ENCODE results near the gene TUBB4B. TPM values are rescaled to one million over a fixed set of nuclear protein-coding genes. Genes with fewer than 3 reads are reported as not detected.

TUBB4B gene
- 179 and 1,107 TPM in 2 replicates for total RNA-seq

DNA sequence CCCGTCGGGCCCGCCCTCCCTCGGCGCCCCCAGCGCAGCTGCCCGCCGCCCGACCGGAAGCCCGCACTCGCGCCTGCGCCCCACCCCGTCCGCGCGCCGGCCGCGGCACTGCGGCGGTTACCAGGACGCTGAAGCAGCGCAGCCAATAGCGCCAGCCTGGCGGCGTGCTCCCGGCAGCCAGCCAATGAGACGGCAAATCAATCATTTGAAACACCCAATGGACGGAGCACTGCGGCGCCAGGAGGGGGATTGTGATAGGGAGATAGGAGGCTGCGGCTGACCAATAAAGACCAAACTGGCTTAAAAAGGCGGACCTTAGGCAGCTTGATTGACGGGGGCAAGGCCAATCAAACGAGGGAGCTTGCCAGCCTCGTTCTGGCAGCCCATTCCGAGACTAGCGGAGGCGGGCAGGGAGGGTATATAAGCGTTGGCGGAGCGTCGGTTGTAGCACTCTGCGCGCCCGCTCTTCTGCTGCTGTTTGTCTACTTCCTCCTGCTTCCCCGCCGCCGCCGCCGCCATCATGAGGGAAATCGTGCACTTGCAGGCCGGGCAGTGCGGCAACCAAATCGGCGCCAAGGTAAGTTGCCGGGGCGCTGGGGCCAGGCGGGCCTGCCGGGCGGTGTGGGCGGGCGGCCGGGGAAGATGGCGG is at the start of gene TUBB4B:
Gene TUBB4B (plus strand): TSS at position 447 of the 649 bp plus-strand sequence. CDS start 74 bp downstream, at position 521.

GRCh38 chr9:137200311-137201204 is 40.5 kb upstream of the TUBB4B start, which contains the start of gene TPRN:
Gene TPRN (minus strand): TSS chr9:137200741. CDS start chr9:137200711, 30 bp downstream.

GRCh38 chr9:137205126-137206069 is 35.7 kb upstream of the TUBB4B start, which contains the start of the genes NDOR1 and TMEM203:
Gene NDOR1 (plus strand): TSS chr9:137205700. CDS start chr9:137205778, 78 bp downstream.
Gene TMEM203 (minus strand): TSS chr9:137205648. CDS start chr9:137205414, 234 bp downstream.

GRCh38 chr9:137222190-137223077 is 18.7 kb upstream of the TUBB4B start, which contains the start of gene RNF208:
Gene RNF208 (minus strand): TSS chr9:137222240. CDS start chr9:137221212, 1,028 bp downstream.

GRCh38 chr9:137224830-137225694 is 16.0 kb upstream of the TUBB4B start, which contains the start of gene CYSRT1:
Gene CYSRT1 (plus strand): TSS chr9:137225174. CDS start chr9:137225622, 448 bp downstream.

GRCh38 chr9:137227054-137227852 is 13.8 kb upstream of the TUBB4B start, which contains the start of gene RNF224:
Gene RNF224 (plus strand): TSS chr9:137227502. CDS start chr9:137228336, 834 bp downstream.

DNA sequence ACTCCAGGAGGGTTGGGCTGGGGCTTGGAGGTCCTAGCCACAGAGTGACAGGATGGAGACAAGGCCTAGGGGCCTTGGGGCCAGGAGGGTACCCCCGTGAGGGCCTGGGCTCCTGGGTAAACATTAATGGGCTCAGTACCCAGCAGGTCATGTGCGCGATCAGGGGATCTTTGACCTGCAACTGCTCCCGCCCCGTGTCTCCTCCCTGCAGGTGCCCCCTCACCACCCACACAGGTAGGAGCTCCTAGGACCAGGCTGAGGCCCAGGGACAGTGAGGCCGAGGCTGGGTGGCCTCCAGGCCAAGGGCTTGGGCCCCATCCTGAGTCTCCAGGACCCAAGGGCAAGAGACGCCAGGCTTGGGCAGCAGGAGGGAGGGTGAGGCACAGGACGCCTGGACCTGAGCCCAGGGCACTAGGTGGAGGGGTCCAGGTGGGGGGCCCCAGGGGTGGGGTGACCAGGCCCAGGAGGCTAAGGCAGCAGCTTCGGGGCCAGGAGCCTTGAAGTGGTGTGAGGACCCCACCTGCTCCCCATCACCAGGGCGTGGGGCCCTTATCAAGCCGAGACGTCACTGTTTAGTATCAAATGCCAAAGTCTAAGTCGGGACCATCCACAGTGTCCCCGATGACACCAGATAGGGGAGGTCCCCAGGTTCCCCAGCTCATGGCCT is 10.2 kb upstream of the TUBB4B start, which contains the start of gene SLC34A3:
Gene SLC34A3 (plus strand): TSS at position 197 of the 667 bp plus-strand sequence. CDS start 802 bp downstream, outside the sequence.

GRCh38 chr9:137251194-137251461 is 10.0 kb downstream of the TUBB4B start, which contains the start of gene STPG3:
Gene STPG3 (plus strand): TSS chr9:137251286. CDS start chr9:137251287, 1 bp downstream.

DNA sequence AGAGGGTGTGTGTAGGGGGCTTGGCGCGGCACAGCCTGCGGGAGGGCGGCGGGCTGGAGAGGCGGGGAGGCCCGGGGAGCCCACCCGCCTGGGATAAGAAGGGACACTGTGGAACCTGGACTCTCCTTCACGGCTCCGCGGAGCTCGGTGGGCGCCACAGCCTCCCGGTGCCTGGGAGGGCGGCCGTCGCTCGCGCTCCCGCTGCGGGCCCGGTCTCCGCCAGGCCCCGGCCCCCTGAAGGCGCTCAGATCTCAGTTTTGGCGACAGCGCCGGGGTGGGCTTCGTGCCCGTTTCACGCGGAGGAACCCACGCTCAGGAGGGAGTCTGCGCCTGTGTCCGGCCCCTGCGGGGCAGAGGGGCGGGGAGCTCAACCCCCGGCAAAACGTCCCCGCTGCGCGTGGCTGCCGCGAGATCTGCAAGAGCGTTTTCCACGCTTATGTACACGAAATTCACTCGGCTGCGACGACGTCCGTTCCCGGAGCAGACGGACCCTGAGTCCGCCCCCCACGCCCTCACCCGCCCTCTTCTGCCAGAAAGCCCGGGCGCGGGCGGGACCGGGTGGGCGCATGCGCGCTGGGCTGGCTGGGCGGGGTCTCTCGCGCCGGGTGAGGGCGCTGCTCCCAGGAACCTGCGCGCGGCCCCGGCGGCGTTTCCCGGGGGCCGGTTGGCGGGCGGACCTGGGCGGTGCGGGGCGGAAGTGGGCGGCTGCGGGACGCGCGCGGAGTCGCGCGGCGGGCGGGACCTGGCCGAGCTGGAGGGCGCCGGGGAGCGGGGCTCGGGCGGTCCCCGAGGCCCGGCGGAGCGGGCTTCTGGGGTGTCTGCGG is 13.7 kb downstream of the TUBB4B start, which contains the start of gene NELFB:
Gene NELFB (plus strand): TSS at position 704 of the 824 bp plus-strand sequence.

DNA sequence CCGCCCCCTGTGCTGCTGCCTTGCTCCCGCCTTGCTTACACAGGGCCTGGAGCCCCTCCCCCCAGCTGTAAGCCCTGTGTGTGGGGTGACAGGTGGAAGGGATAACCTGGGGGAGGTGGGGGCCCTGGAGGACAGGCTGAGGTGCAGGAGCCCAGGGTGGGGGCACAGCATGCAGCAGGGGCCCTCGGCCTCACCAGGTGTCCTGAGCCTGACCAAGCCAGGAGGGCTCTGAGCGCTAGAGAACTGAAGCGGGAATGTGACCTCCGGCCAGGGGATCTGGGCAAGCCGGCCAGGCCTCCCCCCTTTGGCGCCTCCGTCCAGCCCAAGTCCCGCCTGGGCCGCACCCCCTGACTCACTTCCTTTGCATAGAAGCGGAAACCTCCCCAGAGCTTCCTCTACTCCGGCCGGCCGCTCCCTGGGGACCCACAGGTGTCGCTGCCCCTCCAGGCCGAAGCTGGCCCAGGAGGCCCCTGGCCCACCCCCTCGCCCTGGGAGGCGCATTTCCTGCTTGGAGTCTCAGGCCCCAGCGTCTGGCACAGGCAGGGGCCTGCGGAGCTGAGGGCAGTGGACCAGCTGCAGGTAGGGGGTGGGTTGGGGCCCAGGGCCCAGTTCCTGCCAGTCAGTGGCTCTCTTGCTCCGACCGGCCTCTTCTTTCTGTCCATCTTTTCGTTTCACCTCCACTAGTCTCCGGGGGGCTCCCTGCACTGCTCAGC is 36.4 kb downstream of the TUBB4B start, which contains the start of gene TOR4A:
Gene TOR4A (plus strand): TSS at position 398 of the 713 bp plus-strand sequence. CDS start 964 bp downstream, outside the sequence.

Other genes with a start within 250 kb of the TUBB4B start
- gene PAXX, start 248.9 kb upstream of the TUBB4B start, total RNA-seq: 49.2 and 65.2 TPM in 2 replicates
- 16.5 and 47.4 TPM in 2 replicates for gene CLIC3, start 244.7 kb upstream of the TUBB4B start, total RNA-seq
- 7.7 and 44.4 TPM in 2 replicates for gene ABCA2, start 213.1 kb upstream of the TUBB4B start, total RNA-seq
- not detected in 2 replicates for gene FUT7, start 209.2 kb upstream of the TUBB4B start, total RNA-seq
- 44.0 and 65.8 TPM in 2 replicates for gene NPDC1, start 195.1 kb upstream of the TUBB4B start, total RNA-seq
- gene ENTPD2, start 187.2 kb upstream of the TUBB4B start, total RNA-seq: not detected in 2 replicates
- 3.5 and 52.6 TPM in 2 replicates for gene SAPCD2, start 170.7 kb upstream of the TUBB4B start, total RNA-seq
- gene UAP1L1, start 163.8 kb upstream of the TUBB4B start, total RNA-seq: 6.4 and 13.4 TPM in 2 replicates
- gene MAN1B1, start 154.3 kb upstream of the TUBB4B start, total RNA-seq: 72.8 and 125 TPM in 2 replicates
- 65.3 and 87.8 TPM in 2 replicates for gene DPP7, start 126.6 kb upstream of the TUBB4B start, total RNA-seq
- 0.13 TPM in 1 of 2 replicates, not detected in the other for gene GRIN1, start 102.1 kb upstream of the TUBB4B start, total RNA-seq
- 0.16 TPM in 1 of 2 replicates, not detected in the other for gene LRRC26, start 71.2 kb upstream of the TUBB4B start, total RNA-seq
- not detected in 2 replicates for gene TMEM210, start 69.2 kb upstream of the TUBB4B start, total RNA-seq
- gene ANAPC2, start 52.7 kb upstream of the TUBB4B start, total RNA-seq: 19.6 and 22.9 TPM in 2 replicates
- gene SSNA1, start 52.6 kb upstream of the TUBB4B start, total RNA-seq: 79.7 and 97.1 TPM in 2 replicates
- gene TPRN, start 40.5 kb upstream of the TUBB4B start, total RNA-seq: 9.5 and 9.6 TPM in 2 replicates
- gene TMEM203, start 35.6 kb upstream of the TUBB4B start, total RNA-seq: 36.0 and 40.9 TPM in 2 replicates
- gene NDOR1, start 35.6 kb upstream of the TUBB4B start, total RNA-seq: 15.2 and 24.0 TPM in 2 replicates
- gene RNF208, start 19.0 kb upstream of the TUBB4B start, total RNA-seq: 1.6 and 5.3 TPM in 2 replicates
- 0.49 and 2.9 TPM in 2 replicates for gene CYSRT1, start 16.1 kb upstream of the TUBB4B start, total RNA-seq
- 0.25 TPM in 1 of 2 replicates, not detected in the other for gene RNF224, start 13.8 kb upstream of the TUBB4B start, total RNA-seq
- not detected in 2 replicates for gene SLC34A3, start 10.4 kb upstream of the TUBB4B start, total RNA-seq
- gene STPG3, start 10.0 kb downstream of the TUBB4B start, total RNA-seq: not detected in 2 replicates
- 56.2 and 81.0 TPM in 2 replicates for gene NELFB, start 14.0 kb downstream of the TUBB4B start, total RNA-seq
- 50.8 and 52.1 TPM in 2 replicates for gene TOR4A, start 36.4 kb downstream of the TUBB4B start, total RNA-seq
- 0.38 and 1.8 TPM in 2 replicates for gene NRARP, start 61.0 kb downstream of the TUBB4B start, total RNA-seq
- gene EXD3, start 181.9 kb downstream of the TUBB4B start, total RNA-seq: 5.4 and 22.3 TPM in 2 replicates
- gene NOXA1, start 182.1 kb downstream of the TUBB4B start, total RNA-seq: 0.33 and 2.3 TPM in 2 replicates
- gene ENTPD8, start 200.1 kb downstream of the TUBB4B start, total RNA-seq: 0.38 TPM in 1 of 2 replicates, not detected in the other
- 41.9 and 92.3 TPM in 2 replicates for gene NSMF, start 218.0 kb downstream of the TUBB4B start, total RNA-seq

Measured in mesangial cell (primary cell).